Urothelium cell line (cell line): ENCODE results near the gene UFSP1.
A peak's percentile ranks its signal among the peaks of the same experiment; 100 is the strongest.
"Not testable (repeated sequence)": the region's sequence is repeated elsewhere in the genome, so short reads cannot be mapped to it uniquely, and the experiment has no call there.

Experiments
- DNase-seq: peaks from one replicate; pipeline ENCODE4 v3.0.0; 2011; ENCODE audit warnings: low spot score, mixed read lengths
- FAIRE-seq: peaks from 2 replicates; lab custom pipeline; 2011; peaks lifted over from hg19 to GRCh38; lab: Jason Lieb, UNC

The UFSP1 gene

GRCh38 chr7:100861616-100861985, 27.9 kb downstream of the UFSP1 start:
- DNase-seq, result no peak
- FAIRE-seq, result no peak

- FAIRE-seq (no peak), DNase-seq (no peak)
These were observed 28.6 kb downstream of the UFSP1 start for GRCh38 chr7:100860702-100861615.

- no peak for FAIRE-seq
- DNase-seq, result no peak
These were observed 29.7 kb downstream of the UFSP1 start for GRCh38 chr7:100859856-100860255.

GRCh38 chr7:100856871-100857282, 32.6 kb downstream of the UFSP1 start:
- DNase-seq (no peak), FAIRE-seq (no peak)

GRCh38 chr7:100855515-100855914, 34.0 kb downstream of the UFSP1 start:
- DNase-seq (no peak), FAIRE-seq (peak; percentile 9)

GRCh38 chr7:100854899-100855298, 34.6 kb downstream of the UFSP1 start:
- FAIRE-seq, result not testable (repeated sequence)

GRCh38 chr7:100854146-100854895, 35.2 kb downstream of the UFSP1 start:
- DNase-seq, result peak; percentile 2
- FAIRE-seq, result no peak

More at GRCh38 chr7:100854899-100855298, 34.6 kb downstream of the UFSP1 start:
- DNase-seq, result not testable (repeated sequence)

- DNase-seq, result peak; percentile 99
- FAIRE-seq, result peak; percentile 95
These were observed 37.3 kb downstream of the UFSP1 start, which contains the start of gene SLC12A9 for GRCh38 chr7:100852048-100852872. SLC12A9 (plus strand) TSS chr7:100852713; CDS start chr7:100854198, 1,485 bp downstream.

GRCh38 chr7:100847360-100847759, 42.2 kb downstream of the UFSP1 start:
- FAIRE-seq (no peak), DNase-seq (no peak)

GRCh38 chr7:100840470-100841100, 48.9 kb downstream of the UFSP1 start:
- DNase-seq (no peak), FAIRE-seq (no peak)

GRCh38 chr7:100839361-100839760, 50.2 kb downstream of the UFSP1 start:
- FAIRE-seq (no peak), DNase-seq (no peak)
